WTC11 (cell line): Measurements from ENCODE around the gene KRT83. TPM values are rescaled to one million over a fixed set of nuclear protein-coding genes. Genes with fewer than 3 reads are reported as not detected.
"Not testable (repeated sequence)": the region's sequence is repeated elsewhere in the genome, so short reads cannot be mapped to it uniquely, and the experiment has no call there.

Experiments
- ATAC-seq: fragments of 200-7000 bp; cut with Tn5 transposase; 2 replicates; pipeline ENCODE4 v1.10.0; 2021; ENCODE audit warnings: mild to moderate bottlenecking, moderate library complexity
- CTCF ChIA-PET: fragments of 300-600 bp; sonication (Branson Sonifier 250); formaldehyde crosslinking; loops from one replicate; lab custom pipeline; 2021; ENCODE audit warnings: antibody characterized with exemption; lab: Charles Lee
- POLR2A ChIA-PET: fragments of 350-600 bp; sonication (Branson Sonifier 250); formaldehyde crosslinking; loops from one replicate; lab custom pipeline; 2021; ENCODE audit warnings: antibody characterized with exemption; lab: Charles Lee
- DNase-seq: peaks from one replicate; pipeline ENCODE4 v3.0.0; 2021; ENCODE audit warnings: low spot score
- H3K27ac Mint-ChIP-seq: 2 replicates; pipeline ENCODE4 v1.8.0; 2021; ENCODE audit warnings: mixed read lengths
- H3K27me3 Mint-ChIP-seq: 2 replicates; pipeline ENCODE4 v1.8.0; 2021; ENCODE audit warnings: low read depth, mild to moderate bottlenecking, moderate library complexity, mixed read lengths
- H3K36me3 Mint-ChIP-seq: 2 replicates; pipeline ENCODE4 v1.8.0; 2021; ENCODE audit warnings: mixed read lengths
- H3K4me1 Mint-ChIP-seq: 2 replicates; pipeline ENCODE4 v1.8.0; 2022; ENCODE audit warnings: mixed read lengths
- H3K4me3 Mint-ChIP-seq: 2 replicates; pipeline ENCODE4 v1.8.0; 2021; ENCODE audit warnings: mild to moderate bottlenecking, moderate library complexity, mixed read lengths
- H3K9me3 Mint-ChIP-seq: 2 replicates; pipeline ENCODE4 v1.8.0; 2021; ENCODE audit warnings: mixed read lengths
- ARID4B ChIP-seq: sonication (generic); formaldehyde crosslinking; IDR thresholded peaks from 2 replicates; pipeline ENCODE4 v1.8.0; 2023; ENCODE audit warnings: missing genetic modification reagents, mild to moderate bottlenecking, borderline replicate concordance
- CBFB ChIP-seq: sonication (generic); formaldehyde crosslinking; IDR thresholded peaks from 2 replicates; pipeline ENCODE4 v1.8.1; 2022; ENCODE audit warnings: mild to moderate bottlenecking, low read depth, missing genetic modification reagents
- CREB1 ChIP-seq: sonication (generic); formaldehyde crosslinking; IDR thresholded peaks from 2 replicates; pipeline ENCODE4 v1.8.0; 2023; ENCODE audit warnings: mild to moderate bottlenecking, missing genetic modification reagents
- HMGA2 ChIP-seq: fragments of 250-450 bp; sonication (Bioruptor Pico); IDR thresholded peaks from 2 replicates; pipeline ENCODE4 v1.4.0; 2021; ENCODE audit warnings: mild to moderate bottlenecking, moderate library complexity
- MAX ChIP-seq: sonication (generic); formaldehyde crosslinking; IDR thresholded peaks from 2 replicates; pipeline ENCODE4 v1.8.0; 2022; ENCODE audit warnings: mild to moderate bottlenecking, missing genetic modification reagents
- SOX15 ChIP-seq: fragments of 250-450 bp; sonication (Bioruptor Pico); IDR thresholded peaks from 2 replicates; pipeline ENCODE4 v1.9.0; 2021; ENCODE audit warnings: mild to moderate bottlenecking
- TEAD1 ChIP-seq: sonication (generic); formaldehyde crosslinking; IDR thresholded peaks from 2 replicates; pipeline ENCODE4 v1.8.0; 2022; ENCODE audit warnings: mild to moderate bottlenecking, missing genetic modification reagents
- total RNA-seq: library from RNA; stranded (reverse); gene quantifications from 3 replicates; pipeline ENCODE4 v1.2.3, GENCODE V29; 2021
- TF ChIP-seq, protein P1 (sequence below): sonication (generic); formaldehyde crosslinking; IDR thresholded peaks from 2 replicates; pipeline ENCODE4 v1.8.1; 2023; ENCODE audit warnings: mild to moderate bottlenecking, missing genetic modification reagents
- TF ChIP-seq, protein P2 (sequence below): sonication (generic); formaldehyde crosslinking; IDR thresholded peaks from 2 replicates; pipeline ENCODE4 v1.8.1; 2023; ENCODE audit warnings: mild to moderate bottlenecking, missing genetic modification reagents

The KRT83 gene
- total RNA-seq, 1 experiment from 2014 or later = not detected

DNA sequence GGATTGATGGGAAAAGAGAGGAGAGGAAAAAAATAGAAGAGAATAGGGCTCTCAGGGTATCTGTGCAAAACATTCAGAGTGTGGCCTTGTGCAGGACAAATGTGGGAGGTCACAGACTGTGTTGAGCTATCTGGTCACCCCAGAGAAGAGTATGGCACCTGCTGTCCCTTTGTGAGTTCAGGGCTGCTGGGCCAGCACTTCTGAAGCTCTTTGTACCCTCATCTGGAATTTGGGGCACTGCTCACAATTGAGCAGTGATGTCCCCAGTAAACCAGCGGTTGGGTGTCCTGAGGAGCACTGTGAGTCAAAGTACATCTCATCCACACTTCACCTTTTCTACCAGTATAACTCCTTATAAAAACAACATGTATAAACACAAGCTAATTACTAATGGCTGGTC, 27.3 kb downstream of the KRT83 start (continued):
- no peak for TF ChIP-seq HMGA2 (CRISPR knock-in tag)

DNA sequence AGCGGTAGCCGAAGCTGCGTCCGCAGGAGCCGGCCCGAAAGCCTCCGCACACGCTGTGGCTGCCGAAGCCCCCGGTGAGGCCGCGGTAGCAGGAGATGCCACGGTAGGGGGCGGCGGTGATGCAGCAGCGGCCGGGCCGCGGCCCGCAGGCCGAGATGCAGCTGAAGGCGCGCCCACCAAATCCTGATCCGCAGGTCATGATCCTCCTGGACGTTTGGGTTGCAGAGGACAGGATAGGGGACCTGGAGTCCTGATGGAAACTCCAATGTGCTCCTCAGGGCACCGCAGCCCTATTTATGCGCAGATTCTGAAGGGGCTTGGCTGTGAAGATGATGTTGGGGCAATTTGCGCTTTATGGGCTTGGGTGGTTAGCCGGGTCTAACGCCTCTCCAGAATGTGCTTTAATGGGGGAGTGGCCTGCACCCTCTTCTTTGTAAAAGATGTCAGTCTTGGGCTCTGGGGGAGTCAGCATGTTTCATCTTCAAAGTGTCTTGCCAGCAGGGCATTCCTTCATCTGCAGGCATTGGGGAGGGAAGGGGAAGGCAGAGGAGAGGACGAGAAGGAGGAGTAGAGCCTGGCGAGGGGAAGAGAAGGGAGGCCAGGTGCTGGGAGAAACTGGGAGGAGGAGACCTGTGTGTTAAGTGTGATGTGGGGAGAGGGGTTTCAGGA, 29.8 kb downstream of the KRT83 start, which contains the start of gene KRT81:
KRT81 (minus strand) TSS at position 268 of the 669 bp plus-strand sequence; CDS start at position 199, 69 bp downstream.
- ATAC-seq = no peak; the same call in 1 of the 2 replicates
- Mint-ChIP-seq H3K27ac (no peak within 1 kb of the TSS), H3K9me3 (no peaks in the 10 kb centered on the region), H3K36me3 (no peaks in the 10 kb centered on the region), H3K4me3 (no peak within 1 kb of the TSS), H3K4me1 (peaks cover 11% of the 10 kb centered on the region), H3K27me3 (no peaks in the 10 kb centered on the region; the same call in 1 of the 2 replicates)
- TF ChIP-seq, protein P1, sequence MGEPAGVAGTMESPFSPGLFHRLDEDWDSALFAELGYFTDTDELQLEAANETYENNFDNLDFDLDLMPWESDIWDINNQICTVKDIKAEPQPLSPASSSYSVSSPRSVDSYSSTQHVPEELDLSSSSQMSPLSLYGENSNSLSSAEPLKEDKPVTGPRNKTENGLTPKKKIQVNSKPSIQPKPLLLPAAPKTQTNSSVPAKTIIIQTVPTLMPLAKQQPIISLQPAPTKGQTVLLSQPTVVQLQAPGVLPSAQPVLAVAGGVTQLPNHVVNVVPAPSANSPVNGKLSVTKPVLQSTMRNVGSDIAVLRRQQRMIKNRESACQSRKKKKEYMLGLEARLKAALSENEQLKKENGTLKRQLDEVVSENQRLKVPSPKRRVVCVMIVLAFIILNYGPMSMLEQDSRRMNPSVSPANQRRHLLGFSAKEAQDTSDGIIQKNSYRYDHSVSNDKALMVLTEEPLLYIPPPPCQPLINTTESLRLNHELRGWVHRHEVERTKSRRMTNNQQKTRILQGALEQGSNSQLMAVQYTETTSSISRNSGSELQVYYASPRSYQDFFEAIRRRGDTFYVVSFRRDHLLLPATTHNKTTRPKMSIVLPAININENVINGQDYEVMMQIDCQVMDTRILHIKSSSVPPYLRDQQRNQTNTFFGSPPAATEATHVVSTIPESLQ (CRISPR knock-in tag) = no peak
- no peak for TF ChIP-seq TEAD1 (CRISPR knock-in tag)
- no peak for TF ChIP-seq MAX (CRISPR knock-in tag)
- TF ChIP-seq ARID4B (CRISPR knock-in tag) = no peak
- TF ChIP-seq CBFB = no peak
- no peak for TF ChIP-seq CREB1 (CRISPR knock-in tag)
- TF ChIP-seq, protein P2, sequence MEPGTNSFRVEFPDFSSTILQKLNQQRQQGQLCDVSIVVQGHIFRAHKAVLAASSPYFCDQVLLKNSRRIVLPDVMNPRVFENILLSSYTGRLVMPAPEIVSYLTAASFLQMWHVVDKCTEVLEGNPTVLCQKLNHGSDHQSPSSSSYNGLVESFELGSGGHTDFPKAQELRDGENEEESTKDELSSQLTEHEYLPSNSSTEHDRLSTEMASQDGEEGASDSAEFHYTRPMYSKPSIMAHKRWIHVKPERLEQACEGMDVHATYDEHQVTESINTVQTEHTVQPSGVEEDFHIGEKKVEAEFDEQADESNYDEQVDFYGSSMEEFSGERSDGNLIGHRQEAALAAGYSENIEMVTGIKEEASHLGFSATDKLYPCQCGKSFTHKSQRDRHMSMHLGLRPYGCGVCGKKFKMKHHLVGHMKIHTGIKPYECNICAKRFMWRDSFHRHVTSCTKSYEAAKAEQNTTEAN (CRISPR knock-in tag) = no peak
- no peak for TF ChIP-seq SOX15
- ChIA-PET POLR2A (no interaction called here), CTCF (interaction anchor here (4.1 kb wide), 1 partner anchor 12 kb away, joined by 26 read pairs; no protein-coding TSS in a partner anchor)
- no peak for DNase-seq

DNA sequence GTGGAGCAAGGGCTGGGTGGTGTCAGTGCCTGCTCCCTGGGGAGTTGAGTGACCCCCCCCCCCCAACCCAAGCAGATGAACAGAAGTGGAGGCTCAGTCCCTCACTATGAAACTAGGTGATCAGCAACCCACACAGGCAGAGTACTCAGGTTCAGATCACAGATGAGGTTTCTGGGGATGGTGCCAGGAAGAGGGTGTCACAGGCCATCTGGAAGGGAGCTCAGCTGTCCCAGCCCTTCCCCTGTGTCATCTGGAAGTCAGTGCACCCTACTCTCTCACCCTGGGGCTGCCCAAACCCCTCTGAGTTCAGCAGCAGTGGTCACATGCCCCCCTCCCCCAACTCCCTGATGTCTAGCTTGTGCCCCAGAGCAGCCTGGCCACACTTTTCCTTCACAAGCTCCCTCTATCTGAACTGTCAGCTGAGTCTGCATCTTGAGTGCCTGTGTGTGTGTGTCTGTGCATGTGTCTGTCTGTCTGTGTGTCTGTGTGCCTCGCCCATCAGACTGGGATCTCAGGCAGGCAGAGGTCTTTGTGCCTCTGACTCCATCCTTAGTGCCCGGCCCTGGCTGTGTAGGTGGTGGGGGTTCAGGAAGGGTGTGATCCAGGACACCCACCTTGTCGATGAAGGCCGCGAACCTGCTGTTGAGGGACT, 30.6 kb downstream of the KRT83 start:
- ATAC-seq, H3K36me3 Mint-ChIP-seq: not testable (repeated sequence)

DNA sequence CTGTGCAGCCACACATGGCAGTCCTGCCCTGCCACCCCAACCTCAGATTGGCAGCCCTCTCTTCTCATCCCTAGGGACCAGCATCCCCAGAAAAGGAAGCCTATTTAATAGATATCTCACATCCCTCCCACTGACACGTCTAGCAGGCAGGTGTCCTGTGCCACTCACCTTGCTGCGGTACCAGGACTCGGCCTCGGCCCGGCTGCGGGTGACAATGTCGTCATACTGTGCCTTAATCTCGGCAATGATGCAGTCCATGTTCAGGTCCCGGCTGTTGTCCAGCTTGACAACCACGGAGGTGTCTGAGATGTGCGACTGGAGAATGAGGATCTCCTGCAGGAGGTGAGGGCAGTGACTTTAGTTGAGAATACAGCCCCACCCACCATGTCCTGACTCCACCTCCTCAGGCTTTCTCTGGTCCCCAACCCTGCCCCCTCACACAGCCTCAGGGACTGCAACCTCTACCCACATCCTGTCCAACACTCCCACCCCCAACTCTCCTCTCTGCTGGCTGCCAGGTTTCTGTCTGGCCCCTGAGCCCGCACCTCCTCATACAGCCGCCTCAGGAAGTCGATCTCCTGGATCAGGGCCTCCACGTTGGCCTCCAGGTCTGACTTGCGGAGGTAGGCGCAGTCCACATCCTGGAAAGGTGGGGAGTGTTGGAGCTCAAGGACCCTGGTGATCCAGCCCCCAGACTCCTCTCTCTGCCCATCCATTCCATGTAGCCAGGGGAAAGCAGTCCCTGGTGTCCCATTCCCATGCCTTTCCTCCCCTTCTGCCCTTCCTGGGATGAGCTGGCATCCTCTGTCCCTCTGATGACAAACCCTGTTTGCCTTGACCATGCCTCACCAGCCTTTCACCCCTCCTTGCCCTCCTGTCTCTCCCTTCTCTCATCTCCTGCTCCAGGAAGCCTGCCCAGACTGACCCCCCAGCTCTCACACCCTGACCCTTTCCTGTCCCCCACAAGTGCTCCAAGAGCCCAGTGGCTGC, 33.1 kb downstream of the KRT83 start:
- POLR2A ChIA-PET, H3K27me3 Mint-ChIP-seq, H3K27ac Mint-ChIP-seq, H3K36me3 Mint-ChIP-seq, H3K4me3 Mint-ChIP-seq, H3K9me3 Mint-ChIP-seq, DNase-seq: not testable (repeated sequence)
- peaks cover 11% of the 10 kb centered on the region for H3K4me1 Mint-ChIP-seq
- CTCF ChIA-PET = interaction anchor here (1.1 to 1.5 kb wide), 2 partner anchors 9 to 62 kb away, joined by 4 read pairs; no protein-coding TSS in a partner anchor
- peak; percentile 87 for ATAC-seq

More for the DNA sequence above, 30.6 kb downstream of the KRT83 start:
- DNase-seq, H3K9me3 Mint-ChIP-seq, CTCF ChIA-PET, POLR2A ChIA-PET, H3K4me3 Mint-ChIP-seq, H3K27me3 Mint-ChIP-seq, H3K27ac Mint-ChIP-seq: not testable (repeated sequence)
- peaks cover 11% of the 10 kb centered on the region for H3K4me1 Mint-ChIP-seq

DNA sequence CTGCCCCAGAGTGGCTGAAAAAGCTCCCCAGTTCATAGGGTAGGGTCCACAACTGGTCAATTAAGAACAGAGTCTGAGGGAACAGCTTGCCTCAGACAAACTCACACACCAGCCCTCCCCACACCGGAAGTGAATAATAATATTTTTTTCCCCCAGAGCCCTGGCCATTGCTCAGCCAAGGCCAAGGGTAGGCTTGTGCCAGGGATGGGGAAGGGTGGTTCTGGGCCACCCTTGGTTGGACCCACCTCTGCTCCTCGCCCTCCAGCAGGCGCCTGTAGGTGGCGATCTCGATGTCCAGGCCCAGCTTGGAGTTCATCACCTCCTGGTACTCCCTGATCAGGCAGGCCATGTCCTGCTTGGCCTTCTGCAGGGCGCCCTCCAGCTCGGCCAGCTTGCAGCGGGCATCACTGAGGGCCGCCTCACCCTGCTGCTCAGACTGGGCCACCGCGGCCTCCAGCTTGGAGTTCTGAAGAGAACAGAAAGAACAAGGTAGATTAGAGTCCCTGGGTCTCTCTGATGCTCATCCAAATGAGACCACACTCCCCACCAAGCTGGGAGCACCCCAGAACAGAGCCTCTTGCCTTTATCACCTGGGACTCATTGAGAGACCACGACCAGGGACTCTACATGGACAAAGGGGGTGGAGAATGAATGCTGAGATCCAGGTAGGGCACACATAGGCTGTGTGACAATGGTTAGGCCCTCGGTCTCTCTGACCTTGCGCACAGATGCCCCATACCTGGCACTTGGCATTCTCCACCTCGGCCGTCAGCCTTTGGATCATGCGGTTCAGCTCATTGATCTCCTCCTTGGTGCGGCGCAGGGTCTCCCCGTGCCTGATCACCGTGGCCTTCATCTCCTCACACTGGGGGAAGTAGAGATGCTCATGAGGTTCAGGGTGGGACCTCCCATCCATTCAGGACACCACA, 34.1 kb downstream of the KRT83 start:
- not testable (repeated sequence) for DNase-seq, H3K4me3 Mint-ChIP-seq, H3K36me3 Mint-ChIP-seq, H3K9me3 Mint-ChIP-seq, H3K27me3 Mint-ChIP-seq, H3K27ac Mint-ChIP-seq
- ChIA-PET POLR2A (interaction anchor here (0.6 kb wide), 1 partner anchor 95 kb away, joined by 5 read pairs; the partner anchor contains the start of gene KRT80), CTCF (interaction anchor here (0.5 to 1.8 kb wide), 11 partner anchors 8 to 1454 kb away, joined by 3 to 6 read pairs (median 4); partner anchors contain the start of genes KRT7 and KRT86)
- ATAC-seq = peak; percentile 65
- H3K4me1 Mint-ChIP-seq = peaks cover 11% of the 10 kb centered on the region
